Suprapubic skin (tissue), 4 donors: ENCODE measurements around the gene TGM2.

ENCODE experiments used
- EP300 ChIP-seq: sonication (generic); formaldehyde crosslinking; IDR thresholded peaks from one replicate; pipeline ENCODE4 v1.6.1; 2017; ENCODE audit warnings: antibody characterized with exemption
- POLR2A ChIP-seq, 2 donors: fragments of 450-650 bp; IDR thresholded peaks; one replicate each; pipeline ENCODE4 v1.6.1; 2017; ENCODE audit warnings: antibody characterized with exemption in 2 of 2, mild to moderate bottlenecking in 2 of 2, moderate library complexity in 2 of 2
- POLR2AphosphoS5 ChIP-seq, 3 donors: sonication (generic); formaldehyde crosslinking; IDR thresholded peaks; one replicate each; pipeline ENCODE4 v1.6.1; 2017; ENCODE audit warnings: antibody characterized with exemption in 3 of 3
- TF ChIP-seq, protein P1 (sequence below), 2 donors: fragments of 200-600 bp in 1 of 2; fragments of 450-650 bp in 1 of 2; sonication (generic) in 1 of 2; IDR thresholded peaks; one replicate each; pipeline ENCODE4 v1.5.1; 2016 to 2019; ENCODE audit warnings: antibody characterized with exemption in 2 of 2, mild to moderate bottlenecking in 1 of 2, moderate library complexity in 1 of 2

GRCh38 chr20:38131588-38132121 is 33.4 kb downstream of the TGM2 start:
- no peak for TF ChIP-seq POLR2A (IDR thresholded peaks at IDR 0.05)
- TF ChIP-seq, protein P1, sequence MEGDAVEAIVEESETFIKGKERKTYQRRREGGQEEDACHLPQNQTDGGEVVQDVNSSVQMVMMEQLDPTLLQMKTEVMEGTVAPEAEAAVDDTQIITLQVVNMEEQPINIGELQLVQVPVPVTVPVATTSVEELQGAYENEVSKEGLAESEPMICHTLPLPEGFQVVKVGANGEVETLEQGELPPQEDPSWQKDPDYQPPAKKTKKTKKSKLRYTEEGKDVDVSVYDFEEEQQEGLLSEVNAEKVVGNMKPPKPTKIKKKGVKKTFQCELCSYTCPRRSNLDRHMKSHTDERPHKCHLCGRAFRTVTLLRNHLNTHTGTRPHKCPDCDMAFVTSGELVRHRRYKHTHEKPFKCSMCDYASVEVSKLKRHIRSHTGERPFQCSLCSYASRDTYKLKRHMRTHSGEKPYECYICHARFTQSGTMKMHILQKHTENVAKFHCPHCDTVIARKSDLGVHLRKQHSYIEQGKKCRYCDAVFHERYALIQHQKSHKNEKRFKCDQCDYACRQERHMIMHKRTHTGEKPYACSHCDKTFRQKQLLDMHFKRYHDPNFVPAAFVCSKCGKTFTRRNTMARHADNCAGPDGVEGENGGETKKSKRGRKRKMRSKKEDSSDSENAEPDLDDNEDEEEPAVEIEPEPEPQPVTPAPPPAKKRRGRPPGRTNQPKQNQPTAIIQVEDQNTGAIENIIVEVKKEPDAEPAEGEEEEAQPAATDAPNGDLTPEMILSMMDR (IDR thresholded peaks at IDR 0.05), result no peak
- TF ChIP-seq POLR2AphosphoS5 (IDR thresholded peaks at IDR 0.05), result no peak
- no peak for TF ChIP-seq EP300
